Adrenal gland (tissue), 5 donors: ENCODE data around the gene TMEM14A.

Source experiments
- CTCF ChIP-seq, 6 experiments: fragments of 450-650 bp in 4 of 6; fragments of 200-600 bp in 2 of 6; sonication (generic) in 1 of 6; IDR thresholded peaks; 1 replicate in 5 of 6; 2 replicates in 1 of 6; pipeline versions ENCODE4 v1.5.1 to v1.8.0; 2016 to 2021; ENCODE audit warnings: antibody characterized with exemption in 6 of 6, mild to moderate bottlenecking in 2 of 6, moderate library complexity in 1 of 6
- POLR2A ChIP-seq, 2 donors: fragments of 450-650 bp; IDR thresholded peaks; one replicate each; pipeline ENCODE4 v1.6.1; 2017; ENCODE audit warnings: antibody characterized with exemption in 2 of 2, mild to moderate bottlenecking in 2 of 2, moderate library complexity in 1 of 2
- donor health status: DM: no; HTN: no; CAD: no.

DNA sequence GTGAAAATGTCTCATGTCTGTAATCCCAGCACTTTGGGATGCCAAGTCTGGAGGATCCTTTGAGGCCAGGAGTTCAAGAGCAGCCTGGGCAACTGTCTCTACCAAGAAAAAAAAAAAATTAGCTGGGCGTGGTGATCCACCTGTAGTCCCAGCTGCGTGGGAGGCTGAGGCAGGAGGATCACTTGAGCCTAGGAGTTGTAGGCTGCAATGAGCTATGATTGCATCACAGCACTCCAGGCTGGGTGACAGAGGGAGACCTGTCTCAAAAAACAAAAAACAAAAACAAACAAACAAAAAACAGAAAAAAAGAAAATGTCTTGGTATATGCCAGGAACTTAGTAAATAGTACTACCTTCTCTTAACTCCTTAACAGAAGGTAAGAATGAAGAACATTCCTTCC is 31.4 kb upstream of the TMEM14A start:
- TF ChIP-seq CTCF (IDR thresholded peaks at IDR 0.05), result no peak
- no peak for TF ChIP-seq POLR2A (IDR thresholded peaks at IDR 0.05)
